Occipital lobe (tissue), 2 donors: Measurements from ENCODE around the gene IBA57. TPM values are rescaled to one million over a fixed set of nuclear protein-coding genes. Genes with fewer than 3 reads are reported as not detected.
"Not testable (repeated sequence)": the region's sequence is repeated elsewhere in the genome, so short reads cannot be mapped to it uniquely, and the experiment has no call there.

Experiments used
- DNase-seq: peaks from one replicate; lab custom pipeline; 2025; lab: John Stamatoyannopoulos, UW
- total RNA-seq: library from RNA; depleted of rRNA; stranded (reverse); fragments of >200 nt; gene quantifications from one replicate; pipeline ENCODE4 v1.2.3, GENCODE V29; 2014

IBA57 gene
- total RNA-seq, 1 donor from 2014 or later: 4.2 TPM

DNA sequence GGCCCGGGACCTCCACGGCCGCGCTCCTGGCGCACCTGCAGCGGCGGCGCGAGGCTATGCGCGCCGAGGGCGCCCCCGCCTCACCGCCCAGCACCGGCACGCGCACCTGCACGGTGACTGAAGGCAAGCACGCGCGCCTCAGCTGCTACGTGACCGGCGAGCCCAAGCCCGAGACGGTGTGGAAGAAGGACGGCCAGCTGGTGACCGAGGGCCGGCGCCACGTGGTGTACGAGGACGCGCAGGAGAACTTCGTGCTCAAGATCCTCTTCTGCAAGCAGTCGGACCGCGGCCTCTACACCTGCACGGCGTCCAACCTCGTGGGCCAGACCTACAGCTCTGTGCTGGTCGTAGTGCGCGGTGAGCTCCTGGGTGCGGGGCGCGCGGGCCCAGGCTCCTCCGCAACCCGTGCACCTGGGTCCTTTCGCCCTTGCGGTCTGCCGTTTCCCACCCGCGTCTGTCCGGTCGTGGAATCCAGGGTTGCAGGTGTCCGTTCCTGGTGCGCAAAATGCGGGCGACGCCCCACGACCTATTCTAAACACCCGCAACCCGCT, 46.9 kb downstream of the IBA57 start:
- DNase-seq: no peak

DNA sequence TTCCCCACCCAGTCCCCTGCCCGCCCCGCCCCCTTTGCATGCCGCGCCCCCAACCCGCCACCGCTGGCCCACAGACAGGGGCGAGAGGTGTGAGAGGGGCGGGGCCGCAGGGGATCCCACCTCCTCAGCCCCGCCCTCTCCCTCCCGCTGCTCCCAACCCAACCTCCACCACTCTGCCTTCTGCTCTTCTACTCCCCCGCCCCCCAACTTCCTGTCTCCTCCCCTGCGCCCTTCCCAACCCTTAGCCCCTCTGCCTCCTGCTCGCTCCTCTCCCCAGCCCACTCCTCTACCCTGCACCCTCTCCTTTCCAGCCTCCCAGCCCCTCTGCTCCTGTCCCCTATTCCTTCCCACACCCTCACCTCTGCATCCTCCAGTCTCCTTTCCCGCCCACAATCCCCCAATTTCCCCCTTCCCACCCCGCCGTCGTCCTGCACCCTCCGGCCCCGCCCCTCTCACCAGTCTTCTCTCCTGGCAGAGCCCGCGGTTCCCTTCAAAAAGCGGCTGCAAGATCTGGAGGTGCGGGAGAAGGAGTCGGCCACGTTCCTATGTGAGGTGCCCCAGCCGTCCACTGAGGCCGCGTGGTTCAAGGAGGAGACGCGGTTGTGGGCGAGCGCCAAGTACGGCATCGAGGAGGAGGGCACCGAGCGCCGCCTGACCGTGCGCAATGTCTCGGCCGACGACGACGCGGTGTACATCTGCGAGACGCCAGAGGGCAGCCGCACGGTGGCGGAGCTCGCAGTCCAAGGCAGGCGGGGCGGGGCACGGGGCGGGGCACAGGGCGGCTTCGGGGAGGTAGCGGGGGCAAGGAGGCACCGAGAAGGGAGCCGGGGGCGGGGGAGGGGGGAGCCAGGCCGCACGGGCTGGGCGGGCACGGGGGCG, 47.6 kb downstream of the IBA57 start:
- peak; percentile 21 for DNase-seq

DNA sequence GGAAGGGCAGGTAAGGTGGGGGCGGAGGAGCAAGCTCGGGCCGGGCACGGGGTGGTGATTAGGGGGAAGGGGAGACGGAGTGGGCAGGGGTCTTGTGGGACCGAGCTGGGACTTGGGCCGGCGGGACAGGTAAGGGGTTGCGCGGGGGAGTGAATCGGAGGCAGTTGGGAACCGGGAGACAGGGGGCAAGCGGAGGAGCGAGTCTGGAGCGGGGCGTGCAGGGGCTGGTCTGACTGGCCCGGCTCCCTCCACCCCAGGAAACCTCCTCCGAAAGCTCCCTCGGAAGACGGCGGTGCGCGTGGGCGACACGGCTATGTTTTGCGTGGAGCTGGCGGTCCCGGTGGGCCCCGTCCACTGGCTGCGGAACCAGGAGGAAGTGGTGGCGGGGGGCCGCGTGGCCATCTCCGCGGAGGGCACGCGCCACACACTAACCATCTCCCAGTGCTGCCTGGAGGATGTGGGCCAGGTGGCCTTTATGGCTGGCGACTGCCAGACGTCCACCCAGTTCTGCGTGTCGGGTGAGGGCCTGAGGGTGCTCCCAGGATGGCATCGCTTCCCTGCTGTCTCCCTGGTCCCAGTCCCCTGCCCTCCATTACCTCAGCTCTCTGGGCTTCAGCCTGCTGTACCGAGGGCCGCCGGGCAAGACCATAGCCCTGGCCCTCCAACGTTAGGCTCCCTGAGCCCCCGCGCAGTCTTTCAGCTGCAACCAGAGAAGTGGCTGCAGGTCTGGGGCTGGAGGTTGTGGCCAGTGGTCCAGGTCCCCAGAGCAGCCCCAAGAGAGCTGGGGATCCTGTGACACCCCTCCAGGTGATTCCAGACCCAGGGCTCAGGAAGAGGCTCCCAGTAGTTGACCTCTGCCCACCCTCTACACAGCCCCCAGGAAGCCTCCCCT, 48.6 kb downstream of the IBA57 start:
- DNase-seq: no peak

DNA sequence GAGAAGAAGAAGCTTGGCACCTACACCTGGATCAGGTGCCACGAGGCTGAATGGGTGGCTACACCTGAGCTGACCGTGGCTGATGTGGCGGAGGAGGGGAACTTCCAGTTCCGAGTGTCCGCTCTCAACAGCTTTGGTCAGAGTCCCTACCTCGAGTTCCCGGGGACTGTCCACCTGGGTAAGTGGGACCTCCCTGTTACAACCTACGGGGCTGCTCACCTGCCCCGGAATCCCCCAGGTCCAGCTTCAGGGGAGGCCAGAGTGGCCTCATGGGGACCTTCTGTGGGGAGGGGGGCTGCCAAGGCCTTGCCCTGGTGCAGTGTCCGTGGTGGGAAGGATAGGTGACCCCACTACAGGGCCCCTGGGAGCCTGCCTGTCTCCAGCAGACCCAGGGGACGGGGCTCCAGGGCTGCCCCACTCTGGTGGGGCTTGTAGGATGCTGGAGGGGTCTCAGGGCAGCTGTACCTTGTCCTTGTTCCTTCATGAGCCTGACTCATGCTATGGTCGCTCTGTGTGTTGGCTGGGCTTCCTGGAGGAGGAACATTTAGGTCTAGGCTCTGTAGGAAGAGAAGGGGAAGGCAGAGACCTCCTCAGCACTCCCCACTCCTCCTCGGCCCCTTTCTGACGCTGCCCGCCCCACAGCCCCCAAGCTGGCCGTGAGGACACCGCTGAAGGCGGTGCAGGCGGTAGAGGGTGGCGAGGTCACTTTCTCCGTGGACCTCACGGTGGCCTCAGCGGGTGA, 49.5 kb downstream of the IBA57 start:
- no peak for DNase-seq

DNA sequence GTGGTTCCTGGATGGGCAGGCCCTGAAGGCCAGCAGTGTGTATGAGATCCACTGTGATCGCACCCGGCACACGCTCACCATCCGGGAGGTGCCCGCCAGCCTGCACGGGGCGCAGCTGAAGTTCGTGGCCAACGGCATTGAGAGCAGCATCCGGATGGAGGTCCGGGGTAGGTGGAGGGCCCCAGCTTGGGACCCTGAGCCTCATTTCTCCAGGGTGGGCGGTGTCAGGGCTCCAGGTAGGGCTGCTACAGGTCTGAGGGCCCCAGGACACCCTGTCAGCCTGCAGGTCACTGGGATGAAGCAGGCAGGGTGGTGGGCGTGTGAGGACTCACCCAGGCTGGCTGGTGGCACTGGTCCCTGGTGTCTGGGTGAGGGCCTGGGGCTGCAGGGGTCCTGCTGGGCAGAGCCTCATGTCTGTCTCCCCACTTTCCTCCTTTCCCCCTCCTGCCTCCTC, 50.1 kb downstream of the IBA57 start:
- DNase-seq: no peak

DNA sequence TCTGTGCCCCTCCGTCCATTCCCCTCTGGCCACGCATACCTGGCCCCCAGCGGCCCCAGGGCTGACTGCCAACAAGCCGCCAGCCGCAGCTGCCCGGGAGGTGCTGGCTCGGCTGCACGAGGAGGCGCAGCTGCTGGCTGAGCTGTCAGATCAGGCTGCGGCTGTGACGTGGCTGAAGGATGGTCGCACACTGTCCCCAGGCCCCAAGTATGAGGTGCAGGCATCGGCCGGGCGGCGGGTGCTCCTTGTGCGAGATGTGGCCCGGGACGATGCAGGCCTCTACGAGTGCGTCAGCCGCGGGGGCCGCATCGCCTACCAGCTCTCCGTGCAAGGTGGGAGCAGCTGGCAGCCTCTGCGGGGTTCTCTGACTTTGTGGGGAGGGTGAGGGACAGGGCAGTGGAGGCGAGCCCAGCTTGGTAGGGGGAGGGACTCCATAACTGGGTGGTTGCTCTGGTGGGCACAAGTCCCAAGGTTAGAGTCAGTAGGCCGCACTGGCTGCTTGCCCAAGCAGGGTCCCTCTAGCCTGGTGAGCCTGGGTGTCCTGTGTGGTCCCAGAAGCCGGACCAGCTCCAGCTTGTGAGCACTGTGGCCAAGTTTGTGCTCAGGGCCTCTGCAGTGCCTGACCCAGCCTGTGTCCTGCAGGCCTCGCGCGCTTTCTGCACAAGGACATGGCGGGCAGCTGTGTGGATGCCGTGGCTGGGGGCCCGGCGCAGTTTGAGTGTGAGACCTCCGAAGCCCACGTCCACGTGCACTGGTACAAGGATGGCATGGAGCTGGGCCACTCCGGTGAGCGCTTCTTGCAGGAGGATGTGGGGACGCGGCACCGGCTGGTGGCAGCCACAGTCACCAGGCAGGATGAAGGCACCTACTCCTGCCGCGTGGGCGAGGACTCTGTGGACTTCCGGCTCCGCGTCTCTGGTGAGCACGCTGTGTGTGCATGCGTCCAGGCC, 51.0 kb downstream of the IBA57 start:
- DNase-seq: no peak

DNA sequence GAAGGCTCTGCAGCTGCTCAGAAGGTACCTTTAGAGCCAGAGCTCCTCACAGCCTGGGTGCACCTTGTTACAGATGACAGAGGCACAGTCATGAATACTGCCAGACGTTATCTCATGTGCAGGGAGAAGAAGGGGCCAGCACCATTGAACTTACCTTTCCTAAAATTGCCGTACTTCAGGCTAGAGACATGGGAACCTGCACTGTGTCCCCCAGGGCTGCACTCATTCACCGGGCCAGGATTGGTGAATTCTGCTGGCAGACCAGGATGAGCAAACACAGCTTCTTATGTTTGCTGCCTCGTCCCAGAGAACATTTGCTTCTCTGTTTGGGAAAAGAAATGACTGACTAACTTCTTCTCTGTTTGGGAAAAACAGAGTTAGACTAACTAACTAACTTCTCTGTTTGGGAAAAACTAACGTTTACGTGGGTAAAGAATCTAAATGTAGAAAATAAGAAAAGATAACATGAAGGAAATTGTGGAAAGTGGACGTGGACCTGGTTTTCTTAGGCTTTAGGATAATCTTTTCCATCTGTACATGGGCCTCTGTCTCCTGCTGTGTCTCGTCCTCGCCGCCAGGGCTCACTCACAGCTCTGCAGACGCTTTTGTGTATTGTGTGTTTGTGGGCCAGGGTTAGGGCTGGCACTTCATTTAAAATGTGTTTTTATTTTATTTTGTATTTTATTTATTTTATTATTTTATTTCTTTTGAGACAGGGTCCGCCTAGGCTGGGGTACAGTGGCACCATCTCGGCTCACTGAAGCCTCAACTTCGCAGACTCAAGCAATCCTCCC, 52.1 kb downstream of the IBA57 start:
- DNase-seq: no peak

DNA sequence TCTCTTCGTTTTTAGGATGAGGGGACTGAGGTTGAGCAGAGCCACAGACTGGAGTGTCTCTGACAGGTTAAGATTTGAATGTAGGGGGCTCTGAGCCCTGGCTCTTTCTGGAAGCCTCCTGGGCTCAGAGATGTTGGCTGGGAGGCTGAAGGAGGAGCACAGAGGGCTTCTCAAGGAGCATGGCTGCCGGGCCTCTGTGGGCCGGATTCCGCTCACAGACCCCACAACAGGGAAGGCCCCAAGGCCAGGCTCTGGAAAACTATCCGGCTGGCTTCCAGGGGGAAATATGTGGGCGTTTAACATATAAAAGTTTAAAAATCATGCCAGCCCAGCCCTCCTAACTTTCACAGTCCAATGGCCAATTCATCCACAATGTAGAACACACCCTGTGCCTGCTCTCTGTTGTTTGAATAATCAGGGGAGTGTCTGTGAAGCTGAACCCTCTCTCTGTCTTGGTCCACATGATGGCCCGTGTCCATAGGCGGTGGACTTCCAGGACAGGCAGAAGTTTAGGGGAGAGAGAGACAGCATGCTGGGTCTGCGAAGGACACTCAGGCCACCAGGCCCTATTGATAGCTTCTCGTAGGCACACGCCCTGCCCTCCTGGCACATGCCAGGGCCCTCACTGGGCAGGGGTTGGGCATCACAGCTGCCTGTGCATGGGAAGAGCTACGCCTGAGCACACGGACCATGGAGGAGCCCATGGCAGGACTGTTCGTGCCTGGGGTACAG, 53.1 kb downstream of the IBA57 start:
- DNase-seq: no peak

DNA sequence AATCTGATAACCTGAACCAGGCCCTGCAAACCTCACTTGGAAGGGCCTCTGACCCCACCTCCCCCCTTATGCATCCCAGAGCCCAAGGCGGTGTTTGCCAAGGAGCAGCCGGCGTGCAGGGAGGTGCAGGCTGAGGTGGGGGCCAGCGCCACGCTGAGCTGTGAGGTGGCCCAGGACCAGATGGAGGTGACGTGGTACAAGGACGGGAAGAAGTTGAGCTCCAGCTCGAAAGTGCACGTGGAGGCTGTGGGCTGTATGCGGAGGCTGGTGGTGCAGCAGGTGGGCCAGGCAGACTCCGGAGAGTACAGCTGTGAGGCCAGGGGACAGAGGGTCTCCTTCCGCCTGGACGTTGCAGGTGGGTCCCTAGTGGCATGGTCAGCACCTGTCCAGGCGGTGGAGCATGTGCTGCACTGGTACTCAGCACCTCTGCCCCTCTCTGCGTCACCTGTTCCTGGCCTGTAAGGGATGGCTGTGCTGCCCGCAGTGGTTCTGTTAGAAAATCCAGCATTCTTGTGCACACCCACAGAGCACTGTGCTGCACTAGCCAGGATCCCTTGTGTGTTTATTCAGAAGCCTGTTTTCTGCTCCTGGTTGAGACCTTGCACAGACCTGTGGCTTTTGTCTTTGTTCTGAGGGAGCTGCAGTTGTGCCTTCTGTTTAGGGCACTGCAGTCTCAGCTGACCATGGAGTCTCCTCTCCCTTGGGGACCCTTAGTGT, 53.8 kb downstream of the IBA57 start:
- no peak for DNase-seq

DNA sequence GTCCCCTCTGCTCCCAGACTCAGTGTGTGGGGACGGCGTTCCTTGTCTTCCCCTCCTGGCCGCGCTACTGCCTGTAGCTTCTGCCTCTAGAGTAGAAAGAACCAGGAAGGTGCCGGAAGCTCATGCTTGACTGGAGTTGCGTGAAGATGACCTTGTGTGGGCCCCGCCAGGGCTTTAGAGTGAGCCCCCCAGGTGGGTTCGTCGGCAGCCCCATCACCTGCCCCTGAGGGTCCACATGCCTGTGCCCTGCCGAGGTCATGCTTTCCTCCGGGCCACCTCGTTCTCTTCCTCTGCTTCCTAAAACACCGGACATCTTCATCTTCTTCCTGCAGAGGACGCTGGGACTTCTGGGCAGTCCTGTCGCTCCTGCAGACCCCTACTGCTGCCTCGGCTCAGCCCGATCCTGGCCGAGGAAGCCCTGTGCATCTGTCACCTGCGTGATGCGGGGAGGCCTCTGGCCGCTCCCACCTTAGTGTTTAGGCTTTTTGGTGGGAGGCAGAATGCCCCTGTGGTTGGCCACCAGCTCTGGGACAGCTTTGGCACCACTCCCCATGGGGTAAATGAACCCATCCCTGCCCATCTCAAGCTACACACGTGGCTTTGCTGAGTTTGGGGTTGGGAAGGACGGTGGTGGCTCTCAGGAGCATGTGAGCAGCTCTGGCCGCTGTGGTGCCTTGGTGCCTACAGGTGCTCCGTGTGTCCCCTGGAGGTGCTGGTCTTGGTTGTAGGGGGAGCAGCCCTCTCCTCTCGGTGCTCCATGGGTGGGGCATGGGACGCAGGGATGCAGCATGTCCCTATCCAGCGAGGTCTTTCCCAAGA, 54.6 kb downstream of the IBA57 start:
- DNase-seq: no peak

DNA sequence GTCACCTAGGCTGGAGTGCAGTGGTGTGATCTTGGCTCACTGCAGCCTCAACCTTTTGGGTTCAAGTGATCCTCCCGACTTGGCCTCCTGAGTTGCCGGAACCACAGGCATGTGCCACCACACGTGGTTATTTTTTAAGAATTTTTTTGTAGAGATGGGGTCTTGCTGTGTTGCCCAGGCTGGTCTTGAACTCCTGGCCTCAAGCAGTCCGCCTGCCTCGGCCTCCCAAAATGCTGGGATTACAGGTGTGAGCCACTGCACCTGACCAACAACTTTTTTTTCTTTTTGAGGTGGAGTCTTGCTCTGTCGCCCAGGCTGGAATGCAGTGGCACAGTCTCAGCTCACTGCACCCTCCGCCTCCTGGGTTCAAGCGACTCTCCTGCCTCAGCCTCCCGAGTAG, 55.5 kb downstream of the IBA57 start:
- DNase-seq: not testable (repeated sequence)

DNA sequence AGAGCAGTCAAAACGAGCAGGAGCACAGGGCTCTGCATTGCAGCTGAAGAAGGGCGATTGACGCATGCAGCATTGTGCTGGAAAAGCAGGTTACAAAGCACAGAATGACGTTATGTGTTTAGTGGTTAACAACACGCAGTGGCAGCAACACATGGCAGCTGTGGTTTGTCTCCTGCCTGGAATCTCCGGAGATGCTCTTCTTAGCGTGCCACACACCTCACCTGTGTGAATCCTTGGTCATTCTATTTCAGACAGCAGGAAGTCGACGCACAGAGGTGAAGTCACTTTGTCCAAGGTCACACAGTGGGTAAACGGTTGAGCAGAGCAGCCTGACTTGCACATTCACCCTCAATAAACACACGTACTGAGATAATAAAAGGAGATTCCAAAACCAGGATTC, 56.9 kb downstream of the IBA57 start:
- DNase-seq: no peak

DNA sequence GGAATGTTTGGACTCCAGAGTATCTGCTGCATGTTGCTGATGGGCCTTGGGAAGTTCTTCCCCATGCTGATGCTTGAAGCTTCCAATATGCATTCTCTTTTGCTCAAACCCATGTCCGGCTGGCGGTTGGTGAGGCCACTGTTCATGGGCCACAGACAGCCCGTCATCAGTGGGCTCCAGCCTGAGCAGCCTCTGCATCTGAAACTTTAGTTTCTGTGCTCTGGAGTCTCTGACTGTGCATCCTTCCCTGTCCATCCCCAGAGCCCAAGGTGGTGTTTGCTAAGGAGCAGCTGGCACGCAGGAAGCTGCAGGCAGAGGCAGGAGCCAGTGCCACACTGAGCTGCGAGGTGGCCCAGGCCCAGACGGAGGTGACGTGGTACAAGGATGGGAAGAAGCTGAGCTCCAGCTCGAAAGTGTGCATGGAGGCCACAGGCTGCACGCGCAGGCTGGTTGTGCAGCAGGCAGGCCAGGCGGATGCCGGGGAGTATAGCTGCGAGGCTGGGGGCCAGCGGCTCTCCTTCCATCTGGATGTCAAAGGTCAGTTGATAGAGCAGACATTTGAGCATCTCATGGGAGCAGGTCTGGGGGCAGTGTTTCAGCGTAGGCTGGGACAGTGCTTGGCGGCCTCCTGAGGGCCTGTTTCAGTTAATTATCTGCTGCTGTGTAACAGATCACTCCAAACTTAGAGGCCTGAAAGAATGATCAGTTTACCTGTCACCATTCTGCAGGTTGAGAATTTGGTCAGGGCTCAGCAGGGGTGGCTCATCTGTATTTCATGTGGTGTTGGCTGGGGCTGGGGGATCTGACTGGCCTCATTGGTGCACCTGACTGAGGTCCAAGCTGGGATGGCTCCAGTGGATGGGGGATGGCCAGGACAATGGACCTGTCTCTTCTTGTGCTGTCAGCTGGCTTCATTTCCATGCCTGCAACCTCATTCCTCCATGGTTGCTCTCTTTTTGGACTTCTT, 58.9 kb downstream of the IBA57 start:
- DNase-seq: no peak

DNA sequence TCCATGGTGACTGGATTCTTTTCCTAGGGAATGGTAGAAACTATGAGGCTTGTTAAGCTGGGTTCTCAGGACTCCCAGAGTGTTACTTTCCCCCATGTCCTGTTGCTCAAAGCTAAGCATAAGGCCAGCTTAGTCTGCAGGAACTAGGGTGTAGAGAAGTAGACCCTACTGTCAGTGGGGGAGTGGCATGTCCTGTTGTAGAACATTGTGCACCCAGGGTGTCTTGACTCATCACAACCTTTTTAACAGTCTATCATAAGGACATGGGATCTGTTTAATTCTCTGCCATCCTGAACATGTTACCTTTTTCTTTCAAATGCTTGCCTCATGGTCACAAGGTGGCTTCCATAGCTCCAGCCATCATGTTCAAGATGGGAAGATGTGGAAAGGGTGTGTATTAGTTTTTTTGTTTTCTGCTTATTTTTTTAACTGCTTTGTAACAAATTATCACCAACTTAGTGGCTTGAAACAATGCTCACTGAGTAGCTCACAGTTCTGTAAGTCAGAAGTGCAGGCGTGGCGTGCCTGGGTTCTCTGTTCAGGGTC, 59.6 kb downstream of the IBA57 start:
- DNase-seq: no peak

DNA sequence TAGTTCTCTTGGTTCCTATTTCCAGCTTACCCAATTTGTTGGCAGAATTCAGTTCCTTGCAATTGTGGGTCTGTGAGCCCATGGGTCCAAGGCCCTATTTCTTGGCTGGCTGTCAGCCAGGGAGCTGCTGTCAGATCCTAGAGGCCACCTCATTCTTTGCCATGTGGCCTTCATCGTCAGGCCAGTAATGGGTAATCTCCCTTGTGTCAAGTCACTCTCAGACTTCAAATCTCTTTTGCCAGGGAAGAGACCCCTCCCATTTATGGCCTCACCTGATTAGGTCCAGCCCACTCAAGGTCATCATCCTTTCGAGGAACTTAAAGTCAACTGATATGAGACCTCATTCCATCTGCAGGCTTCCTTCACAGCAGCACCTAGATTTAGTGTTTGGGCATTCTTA, 60.1 kb downstream of the IBA57 start:
- DNase-seq: no peak
